Gastrocnemius medialis (tissue), 4 donors: ENCODE measurements around the gene PNMA8A. TPM values are rescaled to one million over a fixed set of nuclear protein-coding genes. Genes with fewer than 3 reads are reported as not detected.

Experiments used
- ATAC-seq, 2 donors: fragments of 150-250 bp; one replicate each; pipeline ENCODE4 v1.9.1; 2016
- DNase-seq, 2 donors: peaks; one replicate each; pipeline ENCODE4 v3.0.0-alpha.2; 2019
- H3K27ac ChIP-seq, 4 donors: fragments of 200-600 bp; sonication (generic); 1 replicate in 1 of 4; 2 replicates in 3 of 4; pipeline ENCODE4 v1.5.1; 2016 to 2018; ENCODE audit warnings: mild to moderate bottlenecking in 2 of 4, moderate library complexity in 1 of 4
- H3K27me3 ChIP-seq, 3 donors: fragments of 200-600 bp; sonication (generic) in 2 of 3; 1 replicate in 1 of 3; 2 replicates in 2 of 3; pipeline versions ENCODE4 v1.5.1 to v1.6.0; 2016 to 2019; ENCODE audit warnings: mild to moderate bottlenecking in 1 of 3, moderate library complexity in 1 of 3
- H3K36me3 ChIP-seq, 2 donors: fragments of 200-600 bp; sonication (generic) in 1 of 2; one replicate each; pipeline ENCODE4 v1.5.1; 2017 to 2018
- H3K4me1 ChIP-seq, 2 donors: fragments of 200-600 bp; sonication (generic) in 1 of 2; one replicate each; pipeline ENCODE4 v1.5.1; 2016 to 2017; ENCODE audit warnings: mild to moderate bottlenecking in 2 of 2
- H3K4me3 ChIP-seq, 4 donors: fragments of 200-600 bp; sonication (generic) in 3 of 4; 1 replicate in 1 of 4; 2 replicates in 3 of 4; pipeline ENCODE4 v1.5.1; 2016 to 2019; ENCODE audit warnings: mild to moderate bottlenecking in 2 of 4
- H3K9me3 ChIP-seq, 3 donors: fragments of 200-600 bp; sonication (generic) in 2 of 3; 1 replicate in 1 of 3; 2 replicates in 2 of 3; pipeline ENCODE4 v1.5.1; 2016 to 2019
- CTCF ChIP-seq, 5 experiments: fragments of 450-650 bp in 3 of 5; fragments of 200-600 bp in 2 of 5; sonication (generic) in 2 of 5; IDR thresholded peaks in 4 of 5; conservative IDR thresholded peaks in 1 of 5; 1 replicate in 4 of 5; 2 replicates in 1 of 5; pipeline ENCODE4 v1.5.1; 2016 to 2019; ENCODE audit warnings: antibody characterized with exemption in 5 of 5, mild to moderate bottlenecking in 3 of 5, moderate library complexity in 3 of 5
- POLR2A ChIP-seq, 2 donors: fragments of 450-650 bp; IDR thresholded peaks; one replicate each; pipeline ENCODE4 v1.6.1; 2017; ENCODE audit warnings: antibody characterized with exemption in 2 of 2, mild to moderate bottlenecking in 2 of 2, moderate library complexity in 2 of 2
- in situ Hi-C, 4 donors: fragments of 200-750 bp; cut with MboI; loops; one replicate each; pipeline versions ENCODE4 v1.15.0 to v1.8.0; 2017; ENCODE audit warnings: low sequenced_read_pairs in 4 of 4
- intact Hi-C: fragments of 100-400 bp; cut with DNase I; formaldehyde crosslinking; loops from one replicate; pipeline ENCODE4 v1.15.1; 2023; ENCODE audit warnings: low total_unique reads
- total RNA-seq, 4 donors: library from RNA; depleted of rRNA; stranded (reverse); fragments of >200 nt; gene quantifications; one replicate each; pipeline versions ENCODE4 v1.1.0 to v1.2.3, GENCODE V29; 2016

The PNMA8A gene
- total RNA-seq, 4 donors from 2014 or later, result 0.13 to 0.83 (median 0.60) TPM; not detected in 1

- Histone ChIP-seq H3K4me3 (no peak overlapping the region), H3K4me1 (no peaks in the 10 kb centered on the region), H3K36me3 (no peaks in the 10 kb centered on the region), H3K9me3 (no peaks in the 10 kb centered on the region), H3K27me3 (no peaks in the 10 kb centered on the region), H3K27ac (no peak overlapping the region)
- TF ChIP-seq POLR2A (IDR thresholded peaks at IDR 0.05) (no peak), CTCF (IDR thresholded peaks at IDR 0.05 in 4 of 5, conservative IDR thresholded peaks at IDR 0.05 in 1 of 5) (no peak)
- in situ Hi-C loops (no loop called here), intact Hi-C loops (no loop called here)
- no peak for ATAC-seq
- no peak for DNase-seq
Observed at GRCh38 chr19:46460981-46461380, 10.4 kb downstream of the PNMA8A start.

GRCh38 chr19:46460055-46460454 is 11.3 kb downstream of the PNMA8A start:
- no peak for TF ChIP-seq POLR2A (IDR thresholded peaks at IDR 0.05)
- intact Hi-C loops (no loop called here), in situ Hi-C loops (no loop called here)
- DNase-seq (no peak), ATAC-seq (no peak)
- no peaks in the 10 kb centered on the region for H3K9me3 ChIP-seq
- H3K4me1 ChIP-seq, result no peaks in the 10 kb centered on the region
- no peaks in the 10 kb centered on the region for H3K27me3 ChIP-seq
- H3K4me3 ChIP-seq, result no peak overlapping the region
- H3K27ac ChIP-seq, result no peak overlapping the region
- H3K36me3 ChIP-seq, result no peaks in the 10 kb centered on the region

- no peaks in the 10 kb centered on the region for H3K4me1 ChIP-seq
- H3K27me3 ChIP-seq, result no peaks in the 10 kb centered on the region
- no peak for TF ChIP-seq CTCF (IDR thresholded peaks at IDR 0.05 in 4 of 5, conservative IDR thresholded peaks at IDR 0.05 in 1 of 5)
- no peak for DNase-seq
- intact Hi-C loops, result no loop called here
- no peak overlapping the region for H3K27ac ChIP-seq
- H3K4me3 ChIP-seq, result no peak overlapping the region
- no peaks in the 10 kb centered on the region for H3K36me3 ChIP-seq
- no peak for ATAC-seq
- H3K9me3 ChIP-seq, result no peaks in the 10 kb centered on the region
- in situ Hi-C loops, result no loop called here
Observed at GRCh38 chr19:46456930-46457329, 14.4 kb downstream of the PNMA8A start.

GRCh38 chr19:46454244-46454643 is 17.1 kb downstream of the PNMA8A start:
- no peak for DNase-seq
- in situ Hi-C loops, result no loop called here
- H3K9me3 ChIP-seq, result no peaks in the 10 kb centered on the region
- no peak for ATAC-seq
- no peaks in the 10 kb centered on the region for H3K27me3 ChIP-seq
- TF ChIP-seq POLR2A (IDR thresholded peaks at IDR 0.05) (no peak), CTCF (IDR thresholded peaks at IDR 0.05 in 4 of 5, conservative IDR thresholded peaks at IDR 0.05 in 1 of 5) (no peak)
- intact Hi-C loops, result no loop called here
- no peak overlapping the region for H3K27ac ChIP-seq
- H3K36me3 ChIP-seq, result no peaks in the 10 kb centered on the region
- no peak overlapping the region for H3K4me3 ChIP-seq
- H3K4me1 ChIP-seq, result peaks cover 5 to 9% of the 10 kb centered on the region in 2 donors

- Histone ChIP-seq H3K36me3 (no peaks in the 10 kb centered on the region), H3K27ac (no peak overlapping the region), H3K27me3 (no peaks in the 10 kb centered on the region), H3K4me1 (peaks cover 5 to 9% of the 10 kb centered on the region in 2 donors), H3K9me3 (no peaks in the 10 kb centered on the region), H3K4me3 (no peak overlapping the region)
- intact Hi-C loops (no loop called here), in situ Hi-C loops (no loop called here)
- TF ChIP-seq CTCF (IDR thresholded peaks at IDR 0.05 in 4 of 5, conservative IDR thresholded peaks at IDR 0.05 in 1 of 5) (no peak), POLR2A (IDR thresholded peaks at IDR 0.05) (no peak)
- no peak for ATAC-seq
- DNase-seq, result no peak
Observed at GRCh38 chr19:46453661-46454060, 17.7 kb downstream of the PNMA8A start.
